Measurements from ENCODE around the gene E2F1.

Gene E2F1

DNA sequence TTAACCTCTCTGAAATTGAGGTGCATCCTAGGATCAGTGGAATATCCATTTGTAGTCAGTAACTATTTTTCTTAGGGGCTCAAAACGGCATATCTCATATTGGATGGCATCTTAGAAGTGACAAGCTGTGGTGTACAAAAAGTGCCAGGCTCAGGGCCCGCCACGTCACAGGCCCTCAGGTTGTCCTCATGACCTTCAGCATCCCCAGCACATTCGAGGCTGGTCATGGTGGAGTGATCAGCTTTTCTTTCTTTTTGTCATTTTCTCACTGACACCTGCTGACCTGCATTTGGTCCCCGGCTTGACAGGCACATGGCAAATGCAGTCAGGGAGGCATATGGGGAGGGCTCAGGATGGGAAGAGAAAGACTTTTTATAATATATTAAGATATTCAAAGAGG, 7.1 kb upstream of the E2F1 start:
- in situ Hi-C loops (cut with MboI; ENCODE audit: low pct_unique_long_range_greater_than_20kb, low sequenced_read_pairs) = no loop called here
- no peak for DNase-seq

DNA sequence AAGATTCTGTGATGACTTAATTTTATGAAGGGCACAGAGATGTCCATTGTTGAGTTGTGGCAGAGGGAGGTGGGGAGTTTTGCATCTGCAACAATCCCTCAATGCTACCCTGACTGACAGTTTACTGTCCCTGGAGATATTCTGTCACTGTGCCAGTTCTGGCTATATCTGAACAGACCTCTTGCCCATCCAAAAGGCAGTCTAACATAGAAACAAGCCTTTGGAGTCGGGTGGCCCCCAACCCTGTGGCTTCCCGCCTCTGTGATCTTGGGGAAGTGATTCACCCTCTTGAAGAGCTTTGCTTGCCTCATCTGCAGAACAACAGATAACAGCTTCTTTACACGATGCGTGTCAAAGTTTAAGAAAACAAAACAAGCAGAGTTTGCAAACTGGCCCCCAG, 3.8 kb upstream of the E2F1 start:
- in situ Hi-C loops (cut with MboI; ENCODE audit: low pct_unique_long_range_greater_than_20kb, low sequenced_read_pairs) = no loop called here

DNA sequence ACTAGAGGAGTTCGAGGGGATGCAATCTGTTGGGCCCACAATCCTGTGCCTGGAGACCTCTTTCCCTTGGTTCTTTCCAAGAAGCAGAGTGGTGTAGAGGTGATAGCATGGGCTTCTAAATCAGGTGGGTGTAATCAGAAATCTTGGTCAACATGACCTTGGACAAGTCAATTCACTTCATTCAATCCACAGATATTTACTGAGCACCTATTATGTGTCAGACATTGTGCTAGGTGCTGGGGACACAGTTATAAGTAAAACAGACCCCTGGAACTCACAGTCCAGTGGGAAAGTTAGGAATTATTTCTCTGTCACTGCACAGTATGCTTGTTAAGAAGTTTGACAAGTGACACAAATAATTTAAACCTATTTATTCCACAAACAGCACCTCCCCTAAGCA, 3.3 kb upstream of the E2F1 start:
- in situ Hi-C loops (cut with MboI; ENCODE audit: low pct_unique_long_range_greater_than_20kb, low sequenced_read_pairs) = no loop called here
- no peak for DNase-seq

More for the DNA sequence above, 3.8 kb upstream of the E2F1 start:
- peak; percentile 83 for DNase-seq

DNA sequence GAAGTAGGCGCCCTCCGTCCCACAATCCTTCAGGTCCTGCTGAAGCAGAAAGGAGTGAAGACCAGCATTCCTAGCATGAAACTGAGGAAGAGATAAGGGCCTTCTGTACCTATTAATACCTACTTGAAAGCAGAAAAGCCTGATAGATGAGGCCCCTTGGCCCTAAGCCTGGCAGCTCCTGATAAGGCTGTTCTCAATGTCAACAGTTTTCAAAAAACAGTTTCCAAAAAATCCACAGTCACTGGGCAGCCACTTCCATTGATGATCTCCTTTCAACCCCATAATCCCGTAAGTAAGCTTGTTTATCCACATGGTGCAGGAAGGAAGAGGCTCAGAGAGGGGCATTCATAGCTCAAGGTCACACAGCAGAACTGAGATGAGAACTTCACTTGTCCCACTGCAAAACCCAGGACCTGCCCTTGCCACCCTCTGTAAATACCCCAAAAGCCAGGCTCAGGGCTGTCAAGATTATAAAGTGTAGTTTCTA, 2.8 kb upstream of the E2F1 start:
- in situ Hi-C loops (cut with MboI; ENCODE audit: low pct_unique_long_range_greater_than_20kb, low sequenced_read_pairs) = no loop called here
- DNase-seq = no peak

DNA sequence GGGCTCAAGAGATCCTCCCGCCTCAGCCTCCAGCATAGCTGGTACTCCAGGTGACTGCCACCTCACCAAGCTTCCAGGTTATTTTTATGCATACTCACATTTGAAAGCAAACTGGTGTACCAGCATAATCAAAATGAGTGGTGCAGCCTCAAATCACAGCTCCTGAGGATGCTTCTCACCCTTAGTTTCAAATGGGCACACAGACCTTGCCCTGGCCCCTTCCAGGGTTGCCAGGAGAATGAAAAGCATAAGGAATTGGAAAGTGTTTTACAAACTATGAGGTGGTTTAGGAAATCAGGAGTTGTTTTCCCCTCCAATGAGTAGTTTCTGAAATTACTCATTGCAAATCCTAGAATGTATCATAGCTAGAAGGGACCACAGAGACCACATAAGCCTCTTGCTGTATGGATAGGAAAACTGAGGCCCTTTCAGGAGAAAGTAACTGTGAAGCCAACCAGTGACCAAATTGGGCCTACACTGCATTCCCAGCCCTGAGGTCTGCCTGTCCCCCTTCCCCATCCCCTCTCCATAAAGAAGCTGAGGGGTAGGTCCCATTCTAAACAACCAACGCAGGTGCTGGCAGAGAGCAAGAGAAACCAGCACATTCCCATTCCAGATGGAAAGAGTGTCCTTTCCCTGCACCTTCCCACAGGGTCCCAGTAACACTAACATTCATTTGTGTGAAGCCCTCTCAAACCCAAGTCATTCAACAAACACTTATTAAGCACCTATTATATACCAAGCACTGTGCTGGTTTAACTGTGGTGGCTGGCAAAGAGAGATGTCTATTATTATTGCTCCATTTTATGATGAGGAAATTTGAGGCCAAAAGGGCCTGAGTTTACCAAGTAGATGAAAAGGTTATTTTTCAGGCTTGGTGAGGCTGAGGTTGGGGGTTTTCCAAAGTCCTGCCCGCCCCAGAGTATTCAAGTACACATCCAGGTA, 2.1 kb upstream of the E2F1 start:
- DNase-seq = no peak
- in situ Hi-C loops (cut with MboI; ENCODE audit: low pct_unique_long_range_greater_than_20kb, low sequenced_read_pairs) = no loop called here

DNA sequence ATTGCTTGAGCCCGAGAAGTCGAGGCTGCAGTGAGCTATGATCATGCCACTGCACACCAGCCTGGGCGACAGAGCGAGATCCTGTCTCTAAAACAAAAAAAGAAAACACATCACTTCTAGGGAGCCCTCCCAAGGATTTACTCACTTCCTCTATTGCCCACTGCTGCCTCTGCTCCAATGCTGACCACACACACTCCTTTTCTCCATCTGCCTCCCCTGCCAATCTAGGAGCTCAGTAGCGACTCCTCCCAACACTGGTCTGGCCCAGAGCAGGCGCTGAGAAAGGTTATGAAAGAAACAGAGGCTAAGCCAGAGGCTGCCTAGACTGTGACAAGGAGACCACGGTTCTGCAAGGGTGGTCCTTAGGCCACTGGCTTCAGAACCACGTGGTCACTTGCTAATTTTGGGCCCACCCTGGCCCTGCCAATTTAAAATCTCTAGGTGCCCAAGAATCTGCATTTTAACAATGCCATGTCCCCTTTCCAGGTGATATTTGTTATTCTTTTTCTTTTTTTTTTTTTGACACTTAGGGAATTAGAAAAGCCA, 1.3 kb upstream of the E2F1 start:
- in situ Hi-C loops (cut with MboI; ENCODE audit: low pct_unique_long_range_greater_than_20kb, low sequenced_read_pairs) = no loop called here
- DNase-seq = peak; percentile 89

DNA sequence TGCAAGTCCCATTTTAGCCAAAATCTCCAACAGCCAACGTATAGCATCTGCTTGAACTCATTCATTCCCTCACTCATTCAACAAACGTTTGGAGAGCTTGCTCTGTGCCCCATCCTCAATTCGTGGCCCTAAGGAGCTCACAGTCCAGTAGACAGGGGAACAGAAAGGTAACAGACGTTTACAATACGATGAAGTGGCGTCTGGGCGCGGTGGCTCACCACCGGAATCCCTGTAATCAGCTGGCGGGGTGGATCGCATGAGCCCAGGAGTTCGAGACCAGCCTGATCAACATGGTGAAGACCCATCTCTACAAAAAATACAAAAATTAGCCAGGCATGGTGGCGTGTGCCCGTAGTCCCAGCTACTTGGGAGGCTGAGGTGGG, 790 bp upstream of the E2F1 start:
- in situ Hi-C loops (cut with MboI; ENCODE audit: low pct_unique_long_range_greater_than_20kb, low sequenced_read_pairs) = no loop called here
- no peak for DNase-seq

DNA sequence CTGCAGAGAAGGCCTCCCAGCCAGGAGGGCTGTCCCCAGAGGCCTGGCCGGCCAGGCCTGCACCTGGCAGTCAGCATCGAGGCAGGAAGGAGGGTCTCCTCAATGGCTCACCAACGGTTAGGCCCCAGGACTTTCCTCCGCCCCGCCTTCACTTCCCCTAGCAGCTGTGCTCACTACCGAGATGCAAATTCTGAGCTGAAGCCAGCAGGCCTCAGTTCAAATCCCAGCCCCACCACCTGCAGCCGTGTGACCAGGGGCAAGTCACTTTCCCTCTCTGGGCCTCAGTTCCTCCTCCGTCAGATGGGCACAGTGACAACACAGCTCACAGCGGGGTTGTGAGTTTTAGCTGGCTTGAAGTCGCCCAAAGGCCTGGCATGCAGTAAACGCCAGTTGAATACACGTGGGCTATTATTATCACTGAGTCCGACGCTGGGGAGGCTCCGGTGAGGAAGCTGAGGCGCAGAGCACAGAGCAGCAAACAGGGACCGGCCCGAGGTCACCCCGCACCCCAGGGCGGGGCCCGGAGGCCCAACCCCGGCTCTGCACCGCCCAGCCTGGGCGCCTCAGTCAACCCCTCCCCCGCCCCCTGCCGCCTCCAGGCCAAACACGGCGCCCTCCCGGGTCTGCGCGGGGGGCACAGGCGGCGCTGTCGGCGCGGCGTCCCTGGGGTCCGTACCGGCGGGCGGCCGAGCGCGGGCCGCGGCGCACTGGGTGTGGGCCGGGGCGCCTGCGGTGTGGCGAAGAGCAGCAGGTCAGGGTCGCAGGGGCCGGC, 671 bp downstream of the E2F1 start:
- in situ Hi-C loops (cut with MboI; ENCODE audit: low pct_unique_long_range_greater_than_20kb, low sequenced_read_pairs) = no loop called here
- DNase-seq = peak; percentile 54

DNA sequence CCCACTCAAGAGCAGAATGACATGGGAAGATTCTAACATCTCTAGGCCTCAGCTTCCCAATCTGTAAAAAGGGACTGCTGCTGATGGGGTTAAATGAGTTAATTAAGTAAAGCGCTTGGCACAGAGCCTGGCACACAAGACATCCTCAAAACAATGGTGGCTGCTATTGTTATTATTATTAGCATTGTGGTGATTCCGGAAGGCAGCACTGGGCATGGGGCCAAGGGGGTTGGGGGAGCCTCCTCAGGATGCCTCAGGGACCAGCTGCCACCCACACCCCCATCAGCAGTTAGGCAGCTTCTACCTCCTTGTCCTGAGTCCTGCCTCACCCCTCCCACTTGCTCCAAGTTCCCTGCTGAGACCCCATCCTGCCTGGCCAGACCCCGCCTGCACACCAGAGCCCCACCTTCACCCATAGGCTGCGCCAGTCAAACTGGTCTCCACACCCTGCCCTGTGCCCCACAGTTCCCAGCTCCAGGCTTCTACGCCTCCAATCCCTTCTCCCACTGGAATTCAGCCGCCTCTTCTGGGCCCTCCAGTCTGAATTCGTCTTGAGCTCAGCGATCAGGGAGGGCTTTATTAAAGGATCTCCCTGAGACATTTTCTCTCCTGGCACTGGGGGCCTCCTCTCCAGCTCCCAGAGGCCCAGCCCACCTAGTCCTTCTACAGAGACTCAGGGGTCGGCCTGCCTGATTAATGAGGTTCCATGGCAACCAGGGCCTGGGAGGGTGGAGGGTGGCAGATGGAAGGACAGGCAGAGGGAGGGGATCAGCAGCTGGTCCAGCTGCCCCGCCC, 1.5 kb downstream of the E2F1 start:
- DNase-seq = peak; percentile 19
- in situ Hi-C loops (cut with MboI; ENCODE audit: low pct_unique_long_range_greater_than_20kb, low sequenced_read_pairs) = no loop called here

DNA sequence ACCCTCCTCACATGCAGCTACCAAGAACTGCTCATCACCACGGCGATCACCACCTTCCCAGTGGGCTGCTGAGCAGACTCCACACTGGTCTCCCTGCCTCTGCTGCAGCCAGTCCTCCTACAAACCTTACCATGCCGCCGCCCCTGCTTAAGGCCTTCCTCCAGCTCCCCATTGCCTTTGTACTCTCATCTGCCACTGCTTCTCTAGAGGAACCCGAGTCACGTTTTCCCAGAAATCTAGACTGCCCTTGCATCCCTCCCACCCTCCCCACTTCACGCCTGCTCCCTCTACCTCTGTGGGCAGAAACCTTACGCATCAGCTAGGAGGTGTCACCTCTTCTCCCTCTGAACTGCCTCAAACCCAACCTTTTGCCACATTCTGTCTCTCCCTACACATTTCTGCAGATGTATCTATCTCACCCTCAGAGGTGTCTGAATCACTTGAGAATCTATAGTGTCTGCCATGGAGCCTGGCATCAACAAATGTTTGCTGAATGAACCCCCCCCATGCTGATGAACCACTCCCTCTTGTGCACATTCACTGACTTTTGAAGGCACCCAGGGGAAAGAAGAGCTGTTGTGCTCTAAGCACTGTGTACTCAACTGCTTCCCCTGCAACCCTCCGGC, 4.3 kb downstream of the E2F1 start:
- in situ Hi-C loops (cut with MboI; ENCODE audit: low pct_unique_long_range_greater_than_20kb, low sequenced_read_pairs) = no loop called here
- no peak for DNase-seq

DNA sequence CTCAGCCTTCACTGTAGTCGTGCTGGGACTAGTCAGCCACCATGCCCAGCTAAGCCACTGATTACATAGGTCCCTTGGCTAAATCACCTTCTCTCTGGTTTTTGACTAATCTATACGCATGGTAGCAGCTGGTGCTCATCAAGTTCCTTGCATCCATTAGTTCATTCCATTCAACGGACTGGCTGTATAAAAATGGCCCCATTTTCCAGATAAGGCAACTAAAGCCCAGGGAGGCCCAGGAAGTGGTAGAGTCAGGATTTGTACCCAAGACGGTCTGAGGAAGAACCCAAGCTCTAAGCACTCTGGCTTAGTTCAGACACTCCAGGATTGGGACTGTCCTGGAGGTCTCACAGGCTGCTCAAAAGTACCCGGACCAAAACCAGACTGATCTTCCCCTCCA, 4.9 kb downstream of the E2F1 start:
- in situ Hi-C loops (cut with MboI; ENCODE audit: low pct_unique_long_range_greater_than_20kb, low sequenced_read_pairs) = no loop called here
- DNase-seq = no peak

DNA sequence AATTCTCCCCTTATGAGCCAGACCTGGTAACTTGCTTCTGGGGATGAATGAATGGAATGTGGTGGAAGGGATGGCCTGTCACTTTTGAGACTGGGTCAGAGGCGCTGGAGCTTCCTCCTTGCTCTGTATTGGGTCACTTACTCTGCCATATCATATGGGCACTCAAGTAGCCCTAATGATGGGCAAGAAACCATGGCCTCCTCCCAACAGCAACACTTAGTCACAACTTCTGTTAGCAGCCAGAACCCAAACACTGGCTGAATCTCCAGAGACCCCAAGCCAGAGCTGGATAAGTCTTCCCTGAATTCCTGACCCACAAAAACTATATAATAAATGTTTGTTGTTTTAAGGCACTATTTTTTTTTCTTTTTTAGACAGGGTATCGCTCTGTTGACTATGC, 5.5 kb downstream of the E2F1 start:
- in situ Hi-C loops (cut with MboI; ENCODE audit: low pct_unique_long_range_greater_than_20kb, low sequenced_read_pairs) = no loop called here
- DNase-seq = no peak

DNA sequence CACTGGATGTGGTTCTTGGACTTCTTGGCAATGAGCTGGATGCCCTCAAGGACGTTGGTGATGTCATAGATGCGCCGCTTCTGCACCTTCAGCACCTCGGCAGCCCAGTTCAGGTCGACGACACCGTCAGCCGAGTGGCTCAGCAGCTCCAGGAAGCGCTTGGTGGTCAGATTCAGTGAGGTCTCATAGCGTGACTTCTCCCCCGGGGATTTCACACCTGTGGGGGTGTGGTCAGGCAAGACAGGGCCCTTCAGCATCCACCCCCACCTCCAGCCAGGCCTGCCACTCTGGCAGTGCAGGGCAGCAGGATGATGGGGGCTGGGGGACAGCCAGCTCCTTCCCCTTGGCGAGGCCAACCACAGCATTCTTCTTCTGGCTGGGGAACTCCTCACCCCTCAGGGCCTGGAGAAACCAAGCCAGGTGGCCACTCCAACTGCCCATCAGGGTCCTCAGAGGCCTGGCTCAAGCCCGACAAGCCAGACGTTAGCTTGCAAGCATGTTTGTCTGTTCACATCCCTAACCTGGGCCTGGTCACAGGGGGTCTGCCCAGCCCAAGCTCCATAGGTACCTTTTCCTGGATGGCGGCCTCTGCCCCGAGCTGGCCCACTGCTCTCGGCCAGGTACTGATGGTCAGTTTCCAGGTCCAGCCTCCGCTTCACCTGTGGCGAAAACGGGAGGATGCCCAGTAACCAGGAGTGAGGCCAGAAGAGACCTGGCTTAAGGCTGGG, 6.3 kb downstream of the E2F1 start:
- DNase-seq = no peak
- in situ Hi-C loops (cut with MboI; ENCODE audit: low pct_unique_long_range_greater_than_20kb, low sequenced_read_pairs) = no loop called here

DNA sequence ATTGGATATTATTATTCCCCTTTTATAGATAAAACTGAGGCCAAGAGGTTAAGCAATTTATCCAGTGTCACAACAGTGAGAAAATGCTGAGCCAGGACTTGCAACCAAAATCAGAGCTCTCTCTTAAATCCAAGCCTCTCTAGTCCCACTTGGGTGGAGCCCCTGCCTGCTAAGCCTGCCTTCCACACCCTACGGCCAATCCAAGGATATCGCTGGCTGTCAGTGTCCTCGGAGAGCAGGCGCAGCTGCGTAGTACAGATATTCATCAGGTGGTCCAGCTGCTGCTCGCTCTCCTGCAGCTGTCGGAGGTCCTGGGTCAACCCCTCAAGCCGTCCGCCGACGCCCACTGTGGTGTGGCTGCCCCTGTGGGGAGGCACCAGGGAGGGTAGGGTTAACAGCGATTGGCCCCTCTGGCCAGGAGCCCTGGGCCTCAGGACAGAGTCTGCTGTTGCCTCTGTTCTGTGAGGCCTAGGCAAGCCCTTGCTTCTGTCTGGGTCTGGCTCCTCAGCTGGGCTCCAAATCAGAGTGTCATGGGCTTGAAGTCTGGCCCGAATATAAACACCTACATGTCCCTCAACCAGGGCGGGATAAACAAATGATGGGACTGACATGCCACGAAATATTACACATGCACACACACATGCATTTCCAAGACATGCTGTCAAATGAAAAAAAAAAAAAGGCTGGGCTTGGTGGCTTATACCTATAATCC, 8.0 kb downstream of the E2F1 start:
- in situ Hi-C loops (cut with MboI; ENCODE audit: low pct_unique_long_range_greater_than_20kb, low sequenced_read_pairs) = no loop called here

DNA sequence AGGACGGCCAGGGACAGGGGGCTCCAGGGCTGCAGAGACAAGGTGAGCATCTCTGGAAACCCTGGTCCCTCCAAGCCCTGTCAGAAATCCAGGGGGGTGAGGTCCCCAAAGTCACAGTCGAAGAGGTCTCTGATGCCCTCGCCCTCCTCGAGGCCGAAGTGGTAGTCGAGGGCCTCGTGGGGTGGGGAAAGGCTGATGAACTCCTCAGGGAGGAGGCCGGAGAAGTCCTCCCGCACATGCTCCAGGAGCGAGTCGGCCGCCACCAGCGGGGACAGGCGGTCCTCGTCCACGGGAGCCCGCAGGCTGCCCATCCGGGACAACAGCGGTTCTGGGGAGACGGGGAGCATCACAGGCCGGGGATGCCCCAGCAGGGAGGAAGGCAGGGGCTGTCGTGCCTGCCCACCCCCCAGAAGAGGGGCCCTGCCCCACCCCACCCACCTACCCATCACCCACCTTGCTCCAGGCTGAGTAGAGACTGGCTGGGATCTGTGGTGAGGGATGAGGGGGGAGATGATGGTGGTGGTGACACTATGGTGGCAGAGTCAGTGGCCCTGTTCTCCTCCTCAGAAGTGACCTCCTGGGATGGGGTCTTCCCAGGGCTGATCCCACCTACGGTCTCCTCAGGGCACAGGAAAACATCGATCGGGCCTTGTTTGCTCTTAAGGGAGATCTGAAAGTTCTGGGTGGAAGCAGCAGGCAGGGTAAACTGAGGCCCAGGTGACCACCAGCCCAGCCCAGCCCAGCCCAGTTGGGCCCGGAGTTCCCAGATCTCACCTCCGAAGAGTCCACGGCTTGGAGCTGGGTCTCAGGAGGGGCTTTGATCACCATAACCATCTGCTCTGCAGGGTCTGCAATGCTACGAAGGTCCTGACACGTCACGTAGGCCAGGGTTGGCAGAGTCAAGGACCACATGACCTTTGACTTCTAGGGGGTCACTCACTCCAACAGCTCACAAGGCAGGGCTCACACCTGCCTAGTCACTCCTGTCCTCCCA, 9.2 kb downstream of the E2F1 start:
- DNase-seq = no peak

More for the DNA sequence above, 8.0 kb downstream of the E2F1 start:
- DNase-seq = no peak

DNA sequence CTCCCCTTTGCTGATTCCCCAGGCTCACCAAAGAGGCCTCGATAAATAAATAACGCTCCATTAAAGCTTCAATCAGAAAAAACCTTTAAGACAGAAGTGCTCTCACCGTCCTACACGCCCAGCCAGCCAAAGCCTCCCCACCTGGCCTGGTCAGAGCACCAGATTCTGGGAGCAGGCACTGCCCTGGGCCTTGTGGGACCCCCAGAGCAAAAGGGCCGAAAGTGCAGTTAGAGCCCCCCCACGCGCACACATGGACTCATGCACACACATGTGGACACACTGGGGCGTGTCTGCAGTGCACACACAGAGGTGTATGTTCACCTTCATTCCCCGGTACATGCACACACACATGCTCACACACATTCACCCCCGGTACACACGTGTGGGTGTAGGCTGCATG, 10.1 kb downstream of the E2F1 start:
- in situ Hi-C loops (cut with MboI; ENCODE audit: low pct_unique_long_range_greater_than_20kb, low sequenced_read_pairs) = no loop called here
- DNase-seq = no peak

More for the DNA sequence above, 9.2 kb downstream of the E2F1 start:
- in situ Hi-C loops (cut with MboI; ENCODE audit: low pct_unique_long_range_greater_than_20kb, low sequenced_read_pairs) = no loop called here
